Measurements from ENCODE around the gene PDGFA. TPM values are rescaled to one million over a fixed set of nuclear protein-coding genes. Genes with fewer than 3 reads are reported as not detected.

The PDGFA gene
- total RNA-seq, 4 donors from 2014 or later: 5.1 to 13.5 (median 8.5) TPM

GRCh38 chr7:479115-479947 is 40.3 kb downstream of the PDGFA start:
- intact Hi-C loops (cut with DNase I): no loop called here
- DNase-seq: no peak
- Histone ChIP-seq H3K4me3 (no peak overlapping the region), H3K4me1 (peaks cover 0 to 1% (median 0%) of the 10 kb centered on the region in 3 donors), H3K36me3 (no peaks in the 10 kb centered on the region), H3K27ac (no peak overlapping the region), H3K9me3 (peaks cover 0 to 5% (median 0%) of the 10 kb centered on the region in 3 donors), H3K27me3 (peaks cover 0 to 22% (median 0%) of the 10 kb centered on the region in 4 donors)
- no peak for TF ChIP-seq POLR2A (IDR thresholded peaks at IDR 0.05)
- no peak for TF ChIP-seq CTCF (IDR thresholded peaks at IDR 0.05)
- 72% methylated on average over 4 to 8 of the region's 20 CpGs for WGBS, 2 donors

DNA sequence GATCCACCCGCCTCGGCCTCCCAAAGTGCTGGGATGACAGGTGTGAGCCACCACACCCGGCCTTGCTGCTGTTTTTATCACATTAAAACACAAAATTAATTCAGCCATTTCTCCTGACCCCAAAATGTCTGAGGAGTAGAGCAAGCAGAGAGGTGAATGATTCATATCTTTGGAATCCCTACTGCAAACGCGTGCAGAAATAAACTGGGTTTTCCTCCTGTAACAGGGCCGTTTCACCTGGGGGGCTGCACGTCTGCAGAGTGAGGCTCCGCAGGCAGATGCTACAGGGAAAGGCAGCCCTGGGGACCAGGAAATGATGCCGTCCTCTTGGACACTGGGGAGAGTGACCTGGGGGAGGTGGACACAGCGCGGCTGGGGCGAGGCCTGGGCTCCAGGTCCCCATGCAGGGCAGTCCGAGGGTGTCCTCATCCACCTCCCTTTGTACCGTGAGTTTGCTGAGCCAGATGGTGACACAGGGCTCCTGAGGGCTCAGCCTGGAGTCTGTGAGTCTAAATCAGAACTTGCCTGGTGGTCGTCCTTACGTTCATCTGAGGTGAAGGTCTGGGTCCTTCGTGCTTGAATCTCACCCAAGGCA is 41.9 kb downstream of the PDGFA start:
- intact Hi-C loops (cut with DNase I): no loop called here
- peaks cover 0 to 5% (median 0%) of the 10 kb centered on the region in 3 donors for H3K9me3 ChIP-seq
- 68 to 70% methylated on average over 6 to 12 of the region's 17 CpGs for WGBS, 2 donors
- H3K4me3 ChIP-seq: no peak overlapping the region
- no peaks in the 10 kb centered on the region for H3K36me3 ChIP-seq
- H3K27ac ChIP-seq: no peak overlapping the region
- no peak for DNase-seq
- H3K4me1 ChIP-seq: no peaks in the 10 kb centered on the region
- TF ChIP-seq POLR2A (IDR thresholded peaks at IDR 0.05) (no peak), CTCF (IDR thresholded peaks at IDR 0.05) (no peak)
- H3K27me3 ChIP-seq: peaks cover 0 to 20% (median 0%) of the 10 kb centered on the region in 4 donors

- Histone ChIP-seq H3K9me3 (peaks cover 0 to 5% (median 0%) of the 10 kb centered on the region in 3 donors), H3K27me3 (peaks cover 0 to 27% (median 0%) of the 10 kb centered on the region in 4 donors), H3K4me1 (peaks cover 2 to 7% (median 5%) of the 10 kb centered on the region in 3 donors), H3K27ac (no peak overlapping the region), H3K4me3 (no peak overlapping the region), H3K36me3 (no peaks in the 10 kb centered on the region)
- intact Hi-C loops (cut with DNase I): no loop called here
- DNase-seq: no peak
- TF ChIP-seq CTCF (IDR thresholded peaks at IDR 0.05) (no peak), POLR2A (IDR thresholded peaks at IDR 0.05) (no peak)
- WGBS, 2 donors: 92 to 95% methylated on average over 6 to 27 of the region's 33 CpGs
These were observed 42.8 kb downstream of the PDGFA start for GRCh38 chr7:476736-477360.

DNA sequence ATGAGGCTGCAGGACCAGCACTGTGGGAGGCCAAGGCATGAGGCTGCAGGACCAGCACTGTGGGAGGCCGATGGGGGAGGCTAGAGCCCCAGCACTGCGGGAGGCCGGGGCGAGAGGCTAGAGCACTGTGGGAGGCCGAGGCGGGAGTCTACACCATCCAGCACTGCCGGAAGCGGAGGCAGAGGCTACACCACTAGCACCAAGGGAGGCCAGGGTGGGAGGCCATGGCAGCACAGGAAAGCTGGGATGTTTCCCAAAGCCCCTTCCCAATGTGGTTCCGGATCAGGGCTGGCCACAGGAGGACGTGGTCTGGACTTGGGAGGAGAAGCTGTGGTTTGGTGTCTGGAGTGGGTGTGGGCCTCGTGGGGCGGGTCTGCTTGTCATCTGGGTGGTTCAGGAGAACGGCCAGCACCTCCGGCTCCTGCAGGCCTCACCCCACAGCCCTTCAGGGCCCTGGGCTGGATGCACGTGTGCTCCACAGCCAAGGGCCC is 43.6 kb downstream of the PDGFA start:
- Histone ChIP-seq H3K36me3 (no peaks in the 10 kb centered on the region), H3K9me3 (peaks cover 0 to 5% (median 0%) of the 10 kb centered on the region in 3 donors), H3K4me1 (peaks cover 6 to 14% (median 11%) of the 10 kb centered on the region in 3 donors), H3K4me3 (no peak overlapping the region), H3K27me3 (peaks cover 0 to 25% (median 0%) of the 10 kb centered on the region in 4 donors), H3K27ac (no peak overlapping the region)
- DNase-seq: no peak
- TF ChIP-seq POLR2A (IDR thresholded peaks at IDR 0.05): no peak
- TF ChIP-seq CTCF (IDR thresholded peaks at IDR 0.05): no peak
- intact Hi-C loops (cut with DNase I): no loop called here
- WGBS, 2 donors: 81 to 90% methylated on average over 13 to 15 of the region's 15 CpGs

DNA sequence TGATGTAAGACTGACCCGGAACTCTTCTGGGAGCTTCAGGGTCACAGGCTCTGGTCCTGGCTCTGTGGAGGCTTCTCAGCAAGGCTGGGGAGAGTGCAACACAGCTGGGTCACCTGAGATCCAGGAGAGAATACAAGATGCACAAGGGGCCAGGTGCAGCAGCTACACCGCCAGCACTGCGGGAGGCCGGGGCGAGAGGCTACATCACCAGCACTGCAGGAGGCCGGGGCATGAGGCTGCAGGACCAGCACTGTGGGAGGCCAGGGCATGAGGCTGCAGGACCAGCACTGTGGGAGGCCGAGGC is 44.3 kb downstream of the PDGFA start:
- peaks cover 6 to 14% (median 11%) of the 10 kb centered on the region in 3 donors for H3K4me1 ChIP-seq
- no peak for DNase-seq
- H3K9me3 ChIP-seq: peaks cover 0 to 5% (median 0%) of the 10 kb centered on the region in 3 donors
- intact Hi-C loops (cut with DNase I): no loop called here
- H3K27me3 ChIP-seq: peaks cover 0 to 19% (median 0%) of the 10 kb centered on the region in 4 donors
- H3K4me3 ChIP-seq: no peak overlapping the region
- TF ChIP-seq CTCF (IDR thresholded peaks at IDR 0.05) (no peak), POLR2A (IDR thresholded peaks at IDR 0.05) (no peak)
- H3K36me3 ChIP-seq: no peaks in the 10 kb centered on the region
- no peak overlapping the region for H3K27ac ChIP-seq
- WGBS, 2 donors: 100% methylated on average over 1 of the region's 7 CpGs

Measured in esophagus squamous epithelium (tissue), 5 donors.